ENCODE data around the gene TRAF1. TPM values are rescaled to one million over a fixed set of nuclear protein-coding genes. Genes with fewer than 3 reads are reported as not detected.

TRAF1 gene
- total RNA-seq, 1 experiment from 2014 or later: 1.4 TPM

DNA sequence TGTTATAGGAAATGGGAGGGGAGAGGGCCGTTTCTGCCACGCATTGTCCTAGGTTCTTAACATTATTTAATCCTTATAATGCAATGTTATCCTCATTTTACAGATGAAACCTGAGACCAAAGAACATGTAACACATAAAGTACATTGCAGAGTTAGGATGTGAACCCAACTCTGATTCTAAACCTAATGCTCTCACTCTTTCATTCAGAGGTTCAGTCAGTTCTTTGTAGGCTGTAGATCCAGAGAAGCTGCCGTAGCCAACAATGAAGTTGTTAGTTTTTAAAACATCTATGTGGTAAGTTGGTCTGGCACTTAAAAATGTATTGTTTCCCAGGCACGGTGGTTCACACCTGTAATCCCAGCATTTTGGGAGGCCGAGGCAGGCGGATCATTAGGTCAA, 73.4 kb downstream of the TRAF1 start:
- no peak overlapping the region for H2BK15ac ChIP-seq (ENCODE audit: low read depth, low read length)
- H2AFZ ChIP-seq (ENCODE audit: low read length): no peak overlapping the region
- no peak overlapping the region for H3K9ac ChIP-seq (ENCODE audit: extremely low read depth, insufficient read length, low read length)
- no peak overlapping the region for H2BK20ac ChIP-seq (ENCODE audit: low read depth, low read length, poor library complexity, severe bottlenecking)
- Mint-ChIP-seq H3K9me3 (no peaks in the 10 kb centered on the region), H3K27me3 (ENCODE audit: low read depth) (no peaks in the 10 kb centered on the region), H3K4me1 (peaks cover 23 to 25% of the 10 kb centered on the region in 2 experiments), H3K4me3 (no peak overlapping the region), H3K27ac (peak overlapping the region; percentile 7 to 90 (median 13); a peak in 2 of 7 replicates), H3K36me3 (ENCODE audit: insufficient read depth in 1 of 3, low read depth in 3 of 3) (peaks cover 0 to 14% (median 8%) of the 10 kb centered on the region in 3 experiments; a peak in 4 of 7 replicates)
- H3K79me2 ChIP-seq (ENCODE audit: insufficient read depth, low read length): no peaks in the 10 kb centered on the region
- H4K8ac ChIP-seq (replicated peaks; ENCODE audit: insufficient read length, low read depth, low read length): no peak overlapping the region
- no peaks in the 10 kb centered on the region for H3K23me2 ChIP-seq (ENCODE audit: insufficient read length, low read depth, low read length, poor library complexity, severe bottlenecking)
- no peak overlapping the region for H4K91ac ChIP-seq (ENCODE audit: insufficient read length, low read depth, low read length)
- no peak overlapping the region for H2BK120ac ChIP-seq (ENCODE audit: low read depth, low read length, poor library complexity, severe bottlenecking)
- H3K18ac ChIP-seq (ENCODE audit: insufficient read length, low read depth, low read length): no peak overlapping the region
- DNase-seq: no peak
- no peak overlapping the region for H4K5ac ChIP-seq (ENCODE audit: insufficient read length, low read depth, low read length)
- H3K4me1 ChIP-seq (ENCODE audit: insufficient read depth, low read length): peaks cover 7% of the 10 kb centered on the region; the same call in 1 of the 2 replicates
- H2AK5ac ChIP-seq (ENCODE audit: insufficient read length, low read length): no peak overlapping the region
- H3K56ac ChIP-seq (ENCODE audit: insufficient read length, low read depth, low read length): no peak overlapping the region
- no peak overlapping the region for H3T11ph ChIP-seq (ENCODE audit: low read length)
- no peaks in the 10 kb centered on the region for H3K27me3 ChIP-seq (ENCODE audit: insufficient read depth, low read length)
- TF ChIP-seq, protein P1, sequence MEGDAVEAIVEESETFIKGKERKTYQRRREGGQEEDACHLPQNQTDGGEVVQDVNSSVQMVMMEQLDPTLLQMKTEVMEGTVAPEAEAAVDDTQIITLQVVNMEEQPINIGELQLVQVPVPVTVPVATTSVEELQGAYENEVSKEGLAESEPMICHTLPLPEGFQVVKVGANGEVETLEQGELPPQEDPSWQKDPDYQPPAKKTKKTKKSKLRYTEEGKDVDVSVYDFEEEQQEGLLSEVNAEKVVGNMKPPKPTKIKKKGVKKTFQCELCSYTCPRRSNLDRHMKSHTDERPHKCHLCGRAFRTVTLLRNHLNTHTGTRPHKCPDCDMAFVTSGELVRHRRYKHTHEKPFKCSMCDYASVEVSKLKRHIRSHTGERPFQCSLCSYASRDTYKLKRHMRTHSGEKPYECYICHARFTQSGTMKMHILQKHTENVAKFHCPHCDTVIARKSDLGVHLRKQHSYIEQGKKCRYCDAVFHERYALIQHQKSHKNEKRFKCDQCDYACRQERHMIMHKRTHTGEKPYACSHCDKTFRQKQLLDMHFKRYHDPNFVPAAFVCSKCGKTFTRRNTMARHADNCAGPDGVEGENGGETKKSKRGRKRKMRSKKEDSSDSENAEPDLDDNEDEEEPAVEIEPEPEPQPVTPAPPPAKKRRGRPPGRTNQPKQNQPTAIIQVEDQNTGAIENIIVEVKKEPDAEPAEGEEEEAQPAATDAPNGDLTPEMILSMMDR (conservative IDR thresholded peaks at IDR 0.05): no peak
- H2BK5ac ChIP-seq (ENCODE audit: insufficient read length, low read length): no peak overlapping the region
- H3K27ac ChIP-seq (ENCODE audit: insufficient read length, low read depth, low read length): no peak overlapping the region
- H3K4ac ChIP-seq (ENCODE audit: low read depth, low read length): no peak overlapping the region
- H3K79me1 ChIP-seq (ENCODE audit: insufficient read depth, low read depth, low read length, poor library complexity, severe bottlenecking): no peaks in the 10 kb centered on the region
- no peaks in the 10 kb centered on the region for H4K20me1 ChIP-seq (ENCODE audit: control insufficient read depth, insufficient read depth, insufficient read length)
- H3K9me3 ChIP-seq (ENCODE audit: control insufficient read depth, low read depth, low read length): no peaks in the 10 kb centered on the region
- no peak overlapping the region for H3K23ac ChIP-seq (ENCODE audit: insufficient read length, low read depth, low read length)
- H2BK12ac ChIP-seq (ENCODE audit: insufficient read length, low read depth, low read length): no peak overlapping the region
- WGBS (ENCODE audit: extremely low coverage, insufficient read length, low lambda C conversion rate): no CpG with 5 or more reads among the region's 6 CpGs
- no peak overlapping the region for H3K14ac ChIP-seq (ENCODE audit: insufficient read depth, low read length)
- no peak overlapping the region for H3K4me2 ChIP-seq (ENCODE audit: insufficient read depth, insufficient read length, low read length)

Other genes starting within 250 kb of the TRAF1 start
- gene MEGF9, start 212.3 kb downstream of the TRAF1 start, total RNA-seq (2021): 0.94 and 0.99 TPM in 2 replicates
- gene FBXW2, start 133.4 kb downstream of the TRAF1 start, total RNA-seq (2021): 60.9 and 62.1 TPM in 2 replicates
- gene PSMD5, start 83.9 kb downstream of the TRAF1 start, total RNA-seq (2021): 64.9 and 68.9 TPM in 2 replicates
- gene PHF19, start 49.6 kb downstream of the TRAF1 start, total RNA-seq (2021): 66.7 and 66.8 TPM in 2 replicates
- 0.20 and 0.74 TPM in 2 replicates for gene C5, start 123.5 kb upstream of the TRAF1 start, total RNA-seq (2021)
- gene CNTRL, start 148.2 kb upstream of the TRAF1 start, total RNA-seq (2021): 11.6 and 14.2 TPM in 2 replicates